ENCODE data around the gene ALS2. TPM values are rescaled to one million over a fixed set of nuclear protein-coding genes. Genes with fewer than 3 reads are reported as not detected.
A peak's percentile ranks its signal among the peaks of the same experiment; 100 is the strongest.
"Not testable (repeated sequence)": the region's sequence is repeated elsewhere in the genome, so short reads cannot be mapped to it uniquely, and the experiment has no call there.

The ALS2 gene
- total RNA-seq, 1 donor from 2014 or later = 48.1 TPM

- no peak for DNase-seq (ENCODE audit: low spot score, unreplicated experiment)
- no peak for TF ChIP-seq CTCF (IDR thresholded peaks at IDR 0.05; ENCODE audit: unreplicated experiment)
- H3K9me3 Mint-ChIP-seq (ENCODE audit: low read depth) = no peaks in the 10 kb centered on the region
- no peaks in the 10 kb centered on the region for H3K36me3 Mint-ChIP-seq (ENCODE audit: insufficient read depth)
- H3K4me3 Mint-ChIP-seq (ENCODE audit: low read depth) = no peak overlapping the region
- H3K27me3 Mint-ChIP-seq = peaks cover 3% of the 10 kb centered on the region
- peak overlapping the region; percentile 47 for H3K27ac Mint-ChIP-seq
- H3K4me1 Mint-ChIP-seq (ENCODE audit: low read depth) = peaks cover 26% of the 10 kb centered on the region
Observed at GRCh38 chr2:201808027-201808426, 27.3 kb upstream of the ALS2 start.

GRCh38 chr2:201807452-201807999 is 26.8 kb upstream of the ALS2 start:
- TF ChIP-seq CTCF (IDR thresholded peaks at IDR 0.05; ENCODE audit: unreplicated experiment) = no peak
- Mint-ChIP-seq H3K27ac (peak overlapping the region; percentile 47), H3K4me1 (ENCODE audit: low read depth) (peaks cover 26% of the 10 kb centered on the region), H3K9me3 (ENCODE audit: low read depth) (no peaks in the 10 kb centered on the region), H3K27me3 (peaks cover 3% of the 10 kb centered on the region), H3K4me3 (ENCODE audit: low read depth) (no peak overlapping the region), H3K36me3 (ENCODE audit: insufficient read depth) (no peaks in the 10 kb centered on the region)
- DNase-seq (ENCODE audit: low spot score, unreplicated experiment) = no peak

GRCh38 chr2:201806442-201807170 is 25.9 kb upstream of the ALS2 start, which contains the start of gene CDK15:
Gene CDK15, plus strand, starts transcription at chr2:201806537. Its CDS starts 128 bp downstream, at chr2:201806665.
- peaks cover 3% of the 10 kb centered on the region for H3K27me3 Mint-ChIP-seq
- TF ChIP-seq CTCF (IDR thresholded peaks at IDR 0.05; ENCODE audit: unreplicated experiment) = no peak
- H3K27ac Mint-ChIP-seq = no peak within 1 kb of the TSS
- H3K9me3 Mint-ChIP-seq (ENCODE audit: low read depth) = no peaks in the 10 kb centered on the region
- no peaks in the 10 kb centered on the region for H3K36me3 Mint-ChIP-seq (ENCODE audit: insufficient read depth)
- H3K4me1 Mint-ChIP-seq (ENCODE audit: low read depth) = peaks cover 26% of the 10 kb centered on the region
- no peak for DNase-seq (ENCODE audit: low spot score, unreplicated experiment)
- H3K4me3 Mint-ChIP-seq (ENCODE audit: low read depth) = no peak within 1 kb of the TSS

GRCh38 chr2:201798914-201799285 is 18.2 kb upstream of the ALS2 start:
- not testable (repeated sequence) for H3K27ac Mint-ChIP-seq; H3K4me1 Mint-ChIP-seq (ENCODE audit: low read depth); H3K4me3 Mint-ChIP-seq (ENCODE audit: low read depth); H3K27me3 Mint-ChIP-seq; H3K36me3 Mint-ChIP-seq (ENCODE audit: insufficient read depth); DNase-seq (ENCODE audit: low spot score, unreplicated experiment); H3K9me3 Mint-ChIP-seq (ENCODE audit: low read depth)
- peak; percentile 38 for TF ChIP-seq CTCF (IDR thresholded peaks at IDR 0.05; ENCODE audit: unreplicated experiment)

- H3K9me3 Mint-ChIP-seq (ENCODE audit: low read depth) = no peaks in the 10 kb centered on the region
- no peak for TF ChIP-seq CTCF (IDR thresholded peaks at IDR 0.05; ENCODE audit: unreplicated experiment)
- DNase-seq (ENCODE audit: low spot score, unreplicated experiment) = no peak
- no peak overlapping the region for H3K27ac Mint-ChIP-seq
- no peaks in the 10 kb centered on the region for H3K4me1 Mint-ChIP-seq (ENCODE audit: low read depth)
- no peaks in the 10 kb centered on the region for H3K36me3 Mint-ChIP-seq (ENCODE audit: insufficient read depth)
- H3K4me3 Mint-ChIP-seq (ENCODE audit: low read depth) = no peak overlapping the region
- H3K27me3 Mint-ChIP-seq = no peaks in the 10 kb centered on the region
Observed at GRCh38 chr2:201798252-201798913, 17.6 kb upstream of the ALS2 start.

Data from progenitor cell of endocrine pancreas (in vitro differentiated cells).